ENCODE measurements around the gene NPHP4.
A peak's percentile ranks its signal among the peaks of the same experiment; 100 is the strongest.

NPHP4 gene

GRCh38 chr1:5843521-5844096 is 148.6 kb downstream of the NPHP4 start:
- Mint-ChIP-seq H3K4me3 (no peak overlapping the region), H3K4me1 (no peaks in the 10 kb centered on the region), H3K27ac (no peak overlapping the region), H3K27me3 (peaks cover 22% of the 10 kb centered on the region), H3K9me3 (no peaks in the 10 kb centered on the region)
- DNase-seq, result no peak
- no peak for ATAC-seq

- no peak overlapping the region for H3K4me3 Mint-ChIP-seq
- H3K4me1 Mint-ChIP-seq, result no peaks in the 10 kb centered on the region
Observed at GRCh38 chr1:5842679-5843078, 149.5 kb downstream of the NPHP4 start.

DNA sequence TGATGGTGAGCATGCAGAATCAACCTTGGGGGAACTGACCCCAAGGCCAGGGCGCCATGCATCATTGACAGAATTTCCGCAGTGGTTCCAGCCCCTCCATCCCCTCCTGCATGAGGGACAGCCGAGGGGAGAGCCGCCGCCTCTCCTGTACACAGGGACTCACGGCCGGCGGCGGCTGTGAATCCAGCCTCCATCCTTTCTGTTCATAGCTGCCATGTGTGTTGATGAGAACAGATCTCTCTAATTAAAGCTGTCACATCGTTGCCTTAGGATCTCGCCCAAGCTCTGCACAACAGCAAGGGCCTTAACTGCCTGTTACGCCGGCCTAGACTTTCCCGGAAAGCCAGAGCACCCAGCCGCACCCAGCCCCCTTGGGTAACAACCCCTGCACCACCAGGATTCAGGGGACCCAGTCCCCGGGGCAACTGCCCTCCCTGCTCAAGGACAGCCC is 151.6 kb downstream of the NPHP4 start:
- Mint-ChIP-seq H3K9me3 (no peaks in the 10 kb centered on the region), H3K27me3 (peaks cover 33% of the 10 kb centered on the region), H3K4me1 (peaks cover 10% of the 10 kb centered on the region), H3K4me3 (no peak overlapping the region), H3K27ac (no peak overlapping the region)
- DNase-seq (no peak), ATAC-seq (no peak)

More at GRCh38 chr1:5842679-5843078, 149.5 kb downstream of the NPHP4 start:
- ATAC-seq (no peak), DNase-seq (no peak)
- Mint-ChIP-seq H3K9me3 (no peaks in the 10 kb centered on the region), H3K27me3 (peaks cover 21% of the 10 kb centered on the region), H3K27ac (no peak overlapping the region)

DNA sequence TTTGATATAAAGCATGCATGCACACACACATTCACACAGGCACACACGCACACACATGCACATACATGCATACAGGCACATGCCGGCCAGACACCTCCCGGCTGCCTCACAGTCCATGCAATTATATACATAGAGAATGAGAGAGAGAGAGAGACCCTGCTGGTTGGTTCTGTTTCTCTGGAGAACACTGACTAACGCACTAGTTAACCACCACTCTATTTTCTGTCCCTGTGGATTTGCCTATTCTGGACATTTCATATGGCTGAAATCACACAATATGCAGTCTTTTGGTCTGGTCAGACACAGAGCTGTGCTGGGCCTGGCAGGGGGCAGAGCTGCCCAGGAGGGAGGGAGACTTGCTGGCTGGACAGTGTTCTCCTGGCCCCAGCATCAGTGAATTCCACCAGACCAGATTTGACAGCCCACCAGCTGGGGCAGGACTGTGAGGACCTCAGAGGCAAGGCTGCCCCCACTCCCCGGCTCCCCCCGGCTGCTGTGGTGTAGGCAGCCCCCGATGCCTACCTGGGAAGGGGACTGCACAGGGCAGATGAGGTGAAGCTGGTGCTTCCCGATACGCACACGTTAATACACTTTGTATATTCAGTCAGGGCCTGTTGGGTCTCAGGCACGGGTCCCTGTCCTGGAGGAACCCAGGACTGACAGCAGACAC is 152.2 kb downstream of the NPHP4 start:
- peaks cover 10% of the 10 kb centered on the region for H3K4me1 Mint-ChIP-seq
- DNase-seq (no peak), ATAC-seq (no peak)
- no peak overlapping the region for H3K27ac Mint-ChIP-seq
- H3K27me3 Mint-ChIP-seq, result peaks cover 35% of the 10 kb centered on the region
- H3K9me3 Mint-ChIP-seq, result no peaks in the 10 kb centered on the region
- H3K4me3 Mint-ChIP-seq, result no peak overlapping the region

DNA sequence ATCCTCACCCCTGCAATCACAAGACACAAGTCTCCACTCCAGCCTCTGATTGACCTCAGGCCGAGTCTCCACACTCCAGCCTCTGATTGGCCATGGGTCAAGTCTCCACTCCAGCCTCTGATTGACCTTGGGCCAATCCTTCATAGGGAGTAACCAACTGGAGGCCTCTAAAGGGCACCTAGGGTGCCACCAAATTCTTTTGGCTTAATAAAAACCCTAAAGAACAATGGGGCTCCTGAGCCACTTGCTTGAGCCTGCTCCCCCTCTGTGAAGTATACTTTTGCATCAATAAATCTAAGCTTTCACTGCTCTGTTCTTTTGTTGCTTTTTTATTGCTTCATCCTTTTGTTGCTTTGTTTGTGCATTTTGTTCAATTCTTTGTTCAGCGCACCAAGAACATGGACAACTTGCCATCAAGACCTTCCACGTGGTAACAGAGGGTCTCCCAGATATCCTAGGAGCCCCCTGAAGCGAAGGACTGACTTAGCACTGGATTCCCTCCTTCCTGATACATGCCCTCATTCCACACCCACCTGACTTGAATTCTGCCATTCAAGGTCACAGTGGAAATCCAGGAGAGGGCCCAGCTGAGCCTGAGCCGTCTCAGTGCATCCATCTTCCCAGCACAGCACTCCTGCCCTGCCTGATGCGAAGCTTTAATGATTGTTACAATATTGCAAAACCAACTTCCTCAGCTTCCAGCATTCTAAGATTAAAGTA is 152.9 kb downstream of the NPHP4 start:
- Mint-ChIP-seq H3K9me3 (no peaks in the 10 kb centered on the region), H3K27me3 (peaks cover 32% of the 10 kb centered on the region), H3K4me1 (peaks cover 10% of the 10 kb centered on the region), H3K27ac (no peak overlapping the region), H3K4me3 (no peak overlapping the region)
- no peak for ATAC-seq
- no peak for DNase-seq

DNA sequence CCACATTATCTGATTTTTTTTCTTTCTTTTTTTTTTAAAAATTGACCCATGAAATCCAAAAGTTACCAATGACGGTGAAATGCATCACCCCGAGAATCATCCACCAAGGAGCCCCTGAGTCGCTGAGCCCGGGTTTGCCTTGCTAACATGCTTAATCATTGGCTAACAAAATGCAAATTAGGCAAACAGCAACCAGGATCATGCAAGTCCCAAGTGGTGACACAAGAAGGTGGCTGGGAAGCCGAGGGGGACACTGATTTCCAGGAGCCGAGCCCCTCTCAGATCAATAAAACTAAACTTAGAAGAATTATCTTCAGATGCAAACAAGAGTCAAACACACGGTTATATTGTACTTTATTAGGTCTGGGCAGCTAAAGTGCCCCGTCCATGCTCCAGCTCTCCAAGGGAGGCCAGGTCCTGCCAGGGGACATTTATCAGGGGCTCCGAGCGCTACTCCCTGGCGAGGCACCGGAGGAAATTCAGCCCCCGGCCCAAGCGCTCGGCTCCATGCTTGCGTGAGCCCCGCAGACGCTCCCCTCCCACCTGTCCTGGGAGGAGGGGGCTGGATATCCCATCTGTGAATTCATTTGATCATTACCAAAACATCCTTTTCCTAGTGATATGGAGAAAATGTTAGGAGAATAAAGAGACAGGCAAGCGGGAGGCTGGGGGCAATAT is 154.1 kb downstream of the NPHP4 start:
- no peak for ATAC-seq
- DNase-seq, result no peak
- no peak overlapping the region for H3K4me3 Mint-ChIP-seq
- H3K27me3 Mint-ChIP-seq, result peaks cover 22% of the 10 kb centered on the region
- H3K9me3 Mint-ChIP-seq, result no peaks in the 10 kb centered on the region
- H3K27ac Mint-ChIP-seq, result peak overlapping the region in 1 of 2 donors; percentile 83
- peaks cover 10% of the 10 kb centered on the region for H3K4me1 Mint-ChIP-seq

DNA sequence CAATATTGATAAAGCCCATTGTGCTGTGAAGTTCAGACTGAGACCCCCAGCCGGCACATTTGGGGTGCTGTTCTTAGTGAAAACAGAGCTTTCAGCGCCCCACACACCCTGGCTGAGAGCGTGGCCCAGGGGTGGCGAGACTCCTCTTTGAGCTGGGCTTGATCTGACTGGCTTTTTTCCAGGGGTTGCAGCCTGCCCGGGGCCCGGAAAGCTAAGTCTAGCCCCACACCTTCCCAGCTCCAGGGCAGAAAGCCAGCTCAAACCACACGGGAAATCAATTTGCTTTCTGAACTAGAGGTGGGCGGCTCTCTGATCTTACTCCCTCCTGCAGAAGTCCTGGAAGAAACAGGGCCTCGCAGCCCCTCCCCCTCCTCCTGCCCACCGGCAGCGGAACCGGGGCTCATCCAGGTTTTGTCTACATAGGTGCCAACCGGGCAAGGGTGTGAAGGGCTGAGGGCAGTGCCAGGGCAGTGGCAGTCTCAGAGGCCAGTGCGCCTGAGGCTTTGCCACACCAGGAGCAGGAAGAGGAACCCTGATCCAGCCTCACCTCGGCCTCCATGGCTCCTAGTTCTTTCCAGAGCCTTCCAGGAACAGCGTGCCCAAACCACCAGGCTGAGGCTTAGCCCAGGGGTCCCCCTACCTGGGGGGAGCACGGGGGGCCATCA is 155.3 kb downstream of the NPHP4 start:
- Mint-ChIP-seq H3K27ac (no peak overlapping the region), H3K4me3 (no peak overlapping the region), H3K4me1 (peaks cover 10% of the 10 kb centered on the region), H3K9me3 (no peaks in the 10 kb centered on the region), H3K27me3 (peaks cover 22% of the 10 kb centered on the region)
- ATAC-seq (no peak), DNase-seq (no peak)

DNA sequence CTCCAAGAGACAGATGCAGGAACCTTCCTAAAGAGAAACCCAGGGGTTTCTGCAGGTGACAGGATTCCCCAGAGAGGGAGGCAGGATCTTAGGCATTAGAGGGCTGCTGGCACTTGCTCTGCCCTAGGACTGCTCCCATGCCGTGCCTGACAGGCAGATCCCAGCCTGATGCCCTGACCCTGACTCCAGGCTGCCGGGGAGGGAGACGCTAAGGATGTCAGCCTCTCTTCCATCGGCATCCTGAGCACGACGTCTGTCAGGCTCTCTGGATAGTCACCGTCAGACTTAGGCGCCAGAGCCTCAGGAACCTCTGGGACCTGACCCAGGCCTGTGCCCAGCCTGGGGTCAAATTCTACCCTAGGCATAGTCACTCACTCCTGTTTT is 157.1 kb downstream of the NPHP4 start:
- Mint-ChIP-seq H3K9me3 (no peaks in the 10 kb centered on the region), H3K27me3 (peaks cover 31% of the 10 kb centered on the region), H3K4me1 (peaks cover 10% of the 10 kb centered on the region), H3K27ac (no peak overlapping the region), H3K4me3 (no peak overlapping the region)
- ATAC-seq (no peak), DNase-seq (no peak)

DNA sequence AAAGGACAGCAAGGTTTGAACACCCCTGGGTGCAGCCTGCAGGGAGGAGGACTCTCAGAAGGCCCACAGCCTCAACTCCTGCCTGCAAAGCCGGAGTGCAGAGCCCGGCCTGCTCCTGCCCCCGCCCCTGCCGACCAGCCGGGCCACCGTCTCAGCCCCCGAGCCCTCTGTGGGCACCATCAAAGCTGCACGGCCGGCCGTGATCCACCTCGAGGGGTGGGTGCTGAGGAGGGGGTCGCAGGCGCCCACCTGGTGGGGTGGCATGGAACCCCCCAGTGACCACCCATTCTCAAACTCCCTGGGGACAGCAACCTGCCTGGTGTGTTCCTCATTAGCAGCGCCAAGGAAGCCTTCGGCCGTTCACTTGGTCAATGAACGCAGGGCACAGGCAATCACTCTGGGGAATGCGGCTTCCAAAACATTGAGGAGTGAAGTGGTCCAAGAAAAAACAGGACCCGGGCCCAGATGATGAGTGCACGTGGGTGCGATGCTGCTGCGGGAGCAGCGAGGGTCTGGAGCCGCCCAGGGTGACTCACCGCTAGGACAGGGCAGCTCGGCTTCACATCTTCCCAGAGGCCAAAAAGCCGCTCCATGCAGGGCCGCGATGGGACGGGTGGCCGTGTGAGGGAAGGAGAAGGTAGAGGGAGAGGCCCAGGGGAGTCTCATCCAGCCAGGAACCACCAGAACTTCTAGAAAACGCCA is 157.6 kb downstream of the NPHP4 start:
- Mint-ChIP-seq H3K9me3 (peaks cover 1 to 4% of the 10 kb centered on the region in 2 donors), H3K4me3 (no peak overlapping the region), H3K4me1 (peaks cover 10% of the 10 kb centered on the region), H3K27ac (no peak overlapping the region), H3K27me3 (peaks cover 31% of the 10 kb centered on the region)
- DNase-seq, result no peak
- no peak for ATAC-seq

- Mint-ChIP-seq H3K4me1 (peaks cover 10% of the 10 kb centered on the region), H3K27me3 (peaks cover 31% of the 10 kb centered on the region), H3K4me3 (no peak overlapping the region), H3K9me3 (peaks cover 6 to 10% of the 10 kb centered on the region in 2 donors), H3K27ac (no peak overlapping the region)
- no peak for DNase-seq
- no peak for ATAC-seq
Observed at GRCh38 chr1:5833911-5834310, 158.3 kb downstream of the NPHP4 start.

DNA sequence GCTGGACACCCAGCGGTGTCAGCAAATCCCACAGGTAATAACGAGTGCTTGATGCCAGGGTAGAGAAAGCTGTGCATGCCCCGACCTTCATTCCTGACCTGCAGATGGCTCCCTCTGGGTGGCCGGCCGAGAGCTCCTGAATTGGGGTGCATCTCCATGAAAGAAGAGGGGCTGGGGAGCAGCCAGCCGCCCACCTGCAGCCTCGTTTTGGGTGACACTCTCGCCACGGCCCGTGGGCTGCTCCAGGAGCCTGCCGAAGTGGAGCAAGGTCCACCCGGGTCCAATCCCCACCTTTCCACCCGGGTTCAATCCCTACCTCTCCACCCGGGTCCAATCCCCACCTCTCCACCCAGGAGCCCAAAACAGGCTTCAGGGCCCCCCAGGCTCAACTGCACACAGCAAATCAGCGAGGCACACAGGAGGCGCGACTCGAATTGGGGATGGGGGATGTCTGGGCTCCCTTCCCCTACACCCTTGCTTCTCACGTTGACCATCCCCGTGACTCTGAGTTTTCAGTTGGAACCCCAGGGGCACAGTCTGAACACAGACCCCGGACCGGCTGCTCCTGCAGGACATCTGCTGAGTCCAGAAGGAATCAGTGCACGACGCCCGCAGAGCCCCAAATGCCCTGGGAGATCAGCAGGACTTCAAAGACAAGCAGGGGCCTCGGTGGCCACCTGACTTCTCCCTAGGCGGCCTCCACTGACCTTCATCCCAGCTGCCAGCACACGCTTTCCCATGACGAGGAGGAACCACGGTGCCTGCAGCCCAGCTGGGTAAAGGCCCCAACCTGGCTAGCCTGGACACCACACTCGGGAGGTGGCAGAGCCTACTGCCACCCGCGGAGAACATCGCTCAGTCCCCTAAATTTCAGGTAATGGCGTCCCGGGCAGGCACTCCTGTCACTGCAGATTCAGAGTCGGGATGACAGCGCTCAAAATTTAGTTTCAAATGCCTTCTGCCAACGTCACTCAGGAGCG is 159.0 kb downstream of the NPHP4 start:
- DNase-seq (no peak), ATAC-seq (no peak)
- H3K4me3 Mint-ChIP-seq, result no peak overlapping the region
- no peak overlapping the region for H3K27ac Mint-ChIP-seq
- peaks cover 31% of the 10 kb centered on the region for H3K27me3 Mint-ChIP-seq
- H3K9me3 Mint-ChIP-seq, result peaks cover 6 to 10% of the 10 kb centered on the region in 2 donors
- H3K4me1 Mint-ChIP-seq, result peaks cover 10% of the 10 kb centered on the region

DNA sequence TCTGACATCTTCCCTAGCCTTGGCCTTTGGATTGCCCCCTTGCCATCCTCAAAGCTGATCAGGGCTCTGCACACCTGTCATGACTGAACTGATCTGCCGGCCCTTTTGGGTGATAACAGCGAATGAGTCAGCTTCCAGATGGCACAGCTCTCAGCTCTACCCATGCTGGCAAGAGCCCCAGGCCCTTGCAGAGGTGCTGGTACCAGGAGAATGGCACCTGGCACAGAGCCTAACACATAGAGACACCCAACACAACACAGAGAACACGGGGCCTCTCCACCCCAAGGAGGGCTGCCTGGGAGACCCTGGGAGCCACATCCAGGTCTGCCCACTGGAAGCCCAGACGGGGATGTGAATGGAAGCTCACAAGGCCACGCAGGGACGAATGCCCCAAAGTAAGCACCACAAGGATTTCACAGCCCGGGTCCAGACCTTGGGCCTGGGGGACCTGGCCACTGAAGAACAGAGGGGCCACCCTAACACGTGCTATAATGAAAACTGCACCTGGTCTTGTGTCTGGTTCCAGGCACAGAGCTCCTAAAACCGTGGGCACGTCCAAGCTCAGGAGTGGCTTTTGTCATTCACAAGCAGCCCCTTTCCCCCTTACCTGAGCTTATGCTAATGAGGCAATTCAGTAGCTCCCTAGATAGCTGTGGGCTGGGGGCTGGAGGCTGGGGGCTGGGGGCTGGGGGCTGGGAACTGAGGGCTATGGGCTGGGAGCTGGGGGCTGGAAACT is 160.5 kb downstream of the NPHP4 start:
- H3K9me3 Mint-ChIP-seq, result peaks cover 6 to 10% of the 10 kb centered on the region in 2 donors
- H3K27ac Mint-ChIP-seq, result peak overlapping the region in 1 of 2 donors; percentile 62
- H3K4me3 Mint-ChIP-seq, result no peak overlapping the region
- H3K4me1 Mint-ChIP-seq, result peaks cover 5% of the 10 kb centered on the region
- ATAC-seq, result no peak
- peaks cover 37% of the 10 kb centered on the region for H3K27me3 Mint-ChIP-seq
- no peak for DNase-seq

- peaks cover 6 to 10% of the 10 kb centered on the region in 2 donors for H3K9me3 Mint-ChIP-seq
- H3K27ac Mint-ChIP-seq, result no peak overlapping the region
- ATAC-seq (no peak), DNase-seq (no peak)
- H3K27me3 Mint-ChIP-seq, result peaks cover 37% of the 10 kb centered on the region
- H3K4me1 Mint-ChIP-seq, result no peaks in the 10 kb centered on the region
- H3K4me3 Mint-ChIP-seq, result no peak overlapping the region
Observed at GRCh38 chr1:5830771-5831599, 161.2 kb downstream of the NPHP4 start.

Measured in stimulated activated naive CD8-positive, alpha-beta T cell treated with anti-CD3 and anti-CD28 coated beads, Interleukin-15, amount 100 ng/mL, for 72 hours (primary cell).